Measurements from ENCODE around the gene HOXA11.
A peak's percentile ranks its signal among the peaks of the same experiment; 100 is the strongest.

DNA sequence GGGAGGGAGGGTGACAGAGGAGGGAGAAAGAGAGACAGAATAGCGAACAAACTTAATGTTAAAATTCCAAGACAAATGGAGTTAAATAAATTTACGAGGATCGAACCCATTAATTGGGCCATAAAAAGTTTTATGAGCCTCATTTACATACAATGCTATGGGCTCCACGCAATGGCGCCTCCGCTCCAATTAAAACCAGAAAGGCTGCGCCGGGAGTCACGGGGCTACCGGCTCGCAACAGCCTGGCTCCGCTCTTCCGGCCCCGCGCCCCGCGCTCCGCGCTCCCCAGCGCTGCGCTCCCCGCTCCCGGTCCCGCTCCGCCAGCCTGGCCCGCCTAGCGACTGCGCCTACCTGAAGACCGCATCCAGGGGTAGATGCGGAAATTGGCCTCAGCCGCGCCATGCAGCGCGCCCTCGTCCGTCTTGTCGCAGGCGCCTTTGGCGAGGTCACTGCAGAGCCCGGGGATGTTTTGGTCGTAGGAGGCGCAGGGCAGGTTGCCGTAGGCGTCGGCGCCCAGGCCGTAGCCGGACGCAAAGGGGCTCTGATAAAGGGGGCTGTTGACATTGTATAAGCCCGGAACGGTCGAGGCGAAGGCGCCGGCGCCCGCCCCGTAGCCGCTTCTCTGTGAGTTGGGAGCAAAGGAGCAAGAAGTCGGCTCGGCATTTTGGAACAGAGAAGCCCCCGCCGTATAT, 29.1 kb downstream of the HOXA11 start:
- peak; percentile 13 to 51 for TF ChIP-seq POLR2A (IDR thresholded peaks at IDR 0.05)
- TF ChIP-seq, protein P1, sequence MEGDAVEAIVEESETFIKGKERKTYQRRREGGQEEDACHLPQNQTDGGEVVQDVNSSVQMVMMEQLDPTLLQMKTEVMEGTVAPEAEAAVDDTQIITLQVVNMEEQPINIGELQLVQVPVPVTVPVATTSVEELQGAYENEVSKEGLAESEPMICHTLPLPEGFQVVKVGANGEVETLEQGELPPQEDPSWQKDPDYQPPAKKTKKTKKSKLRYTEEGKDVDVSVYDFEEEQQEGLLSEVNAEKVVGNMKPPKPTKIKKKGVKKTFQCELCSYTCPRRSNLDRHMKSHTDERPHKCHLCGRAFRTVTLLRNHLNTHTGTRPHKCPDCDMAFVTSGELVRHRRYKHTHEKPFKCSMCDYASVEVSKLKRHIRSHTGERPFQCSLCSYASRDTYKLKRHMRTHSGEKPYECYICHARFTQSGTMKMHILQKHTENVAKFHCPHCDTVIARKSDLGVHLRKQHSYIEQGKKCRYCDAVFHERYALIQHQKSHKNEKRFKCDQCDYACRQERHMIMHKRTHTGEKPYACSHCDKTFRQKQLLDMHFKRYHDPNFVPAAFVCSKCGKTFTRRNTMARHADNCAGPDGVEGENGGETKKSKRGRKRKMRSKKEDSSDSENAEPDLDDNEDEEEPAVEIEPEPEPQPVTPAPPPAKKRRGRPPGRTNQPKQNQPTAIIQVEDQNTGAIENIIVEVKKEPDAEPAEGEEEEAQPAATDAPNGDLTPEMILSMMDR (IDR thresholded peaks at IDR 0.05 in 4 of 5, conservative IDR thresholded peaks at IDR 0.05 in 1 of 5): peak in 1 of 5 experiments; percentile 32

All from gastrocnemius medialis (tissue), 4 donors.